NCI-H1105 treated with DMSO at 0.1 percent for 48 hours (cell line): ENCODE data around the gene ABCA9.
"Not testable (repeated sequence)": the region's sequence is repeated elsewhere in the genome, so short reads cannot be mapped to it uniquely, and the experiment has no call there.

Experiments used
- DNase-seq: peaks from one replicate; lab custom pipeline; 2025; lab: John Stamatoyannopoulos, UW

Gene ABCA9

GRCh38 chr17:68954146-68954896, 106.4 kb downstream of the ABCA9 start:
- no peak for DNase-seq

- DNase-seq: no peak
Observed at GRCh38 chr17:68953340-68953997, 107.3 kb downstream of the ABCA9 start.

- no peak for DNase-seq
Observed at GRCh38 chr17:68950725-68951124, 110.0 kb downstream of the ABCA9 start.

- not testable (repeated sequence) for DNase-seq
Observed at GRCh38 chr17:68947868-68948267, 112.9 kb downstream of the ABCA9 start.

- DNase-seq: no peak
Observed at GRCh38 chr17:68944435-68945035, 116.2 kb downstream of the ABCA9 start.

- DNase-seq: not testable (repeated sequence)
Observed at GRCh38 chr17:68943812-68944182, 116.9 kb downstream of the ABCA9 start.

GRCh38 chr17:68943123-68943811, 117.5 kb downstream of the ABCA9 start:
- DNase-seq: no peak

GRCh38 chr17:68942389-68942788, 118.3 kb downstream of the ABCA9 start:
- DNase-seq: no peak

- DNase-seq: no peak
Observed at GRCh38 chr17:68941761-68942160, 119.0 kb downstream of the ABCA9 start.

- no peak for DNase-seq
Observed at GRCh38 chr17:68939195-68939594, 121.5 kb downstream of the ABCA9 start.

- no peak for DNase-seq
Observed at GRCh38 chr17:68937890-68938514, 122.7 kb downstream of the ABCA9 start.

GRCh38 chr17:68927516-68927915, 133.2 kb downstream of the ABCA9 start:
- no peak for DNase-seq

- no peak for DNase-seq
Observed at GRCh38 chr17:68924793-68925720, 135.7 kb downstream of the ABCA9 start.
